Hindlimb muscle (tissue), 1 donor: ENCODE results near the gene PRELID1. TPM values are rescaled to one million over a fixed set of nuclear protein-coding genes. Genes with fewer than 3 reads are reported as not detected.

Experiments
- polyA plus RNA-seq: library from polyadenylated mRNA; unstranded; fragments of 120-200 nt; gene quantifications from one replicate; pipeline ENCODE4 v1.2.1, GENCODE V29; 2013; ENCODE audit not compliant: insufficient read length

Gene PRELID1
- polyA plus RNA-seq, 1 donor, result 79.7 TPM

Other genes with a start within 250 kb of the PRELID1 start
- 195 TPM for gene FGFR4, start 216.9 kb upstream of the PRELID1 start, polyA plus RNA-seq
- 47.8 TPM for gene NSD1, start 170.0 kb upstream of the PRELID1 start, polyA plus RNA-seq
- 23.0 TPM for gene RAB24, start 80 bp upstream of the PRELID1 start, polyA plus RNA-seq
- gene MXD3, start 8.1 kb downstream of the PRELID1 start, polyA plus RNA-seq, result 20.3 TPM
- gene LMAN2, start 47.9 kb downstream of the PRELID1 start, polyA plus RNA-seq, result 76.5 TPM
- gene RGS14, start 54.1 kb downstream of the PRELID1 start, polyA plus RNA-seq, result 17.7 TPM
- not detected for gene SLC34A1, start 80.6 kb downstream of the PRELID1 start, polyA plus RNA-seq
- not detected for gene PFN3, start 96.9 kb downstream of the PRELID1 start, polyA plus RNA-seq
- 0.41 TPM for gene F12, start 105.8 kb downstream of the PRELID1 start, polyA plus RNA-seq
- 17.7 TPM for gene GRK6, start 122.9 kb downstream of the PRELID1 start, polyA plus RNA-seq
- 0.96 TPM for gene PRR7, start 143.0 kb downstream of the PRELID1 start, polyA plus RNA-seq
- 280 TPM for gene DBN1, start 169.8 kb downstream of the PRELID1 start, polyA plus RNA-seq
- gene PDLIM7, start 193.8 kb downstream of the PRELID1 start, polyA plus RNA-seq, result 326 TPM
- gene DOK3, start 206.0 kb downstream of the PRELID1 start, polyA plus RNA-seq, result 9.8 TPM
- gene DDX41, start 213.2 kb downstream of the PRELID1 start, polyA plus RNA-seq, result 45.8 TPM